ENCODE data around the gene CDC14B. TPM values are rescaled to one million over a fixed set of nuclear protein-coding genes. Genes with fewer than 3 reads are reported as not detected.

Gene CDC14B
- total and polyA plus RNA-seq, 2 donors (not counting 1 experiment from before 2014, with no cell fraction given): 2.8 to 8.5 TPM

GRCh38 chr9:96492993-96493531 is 126.6 kb downstream of the CDC14B start:
- Histone ChIP-seq H3K27ac (ENCODE audit: low read length in 2 of 2) (no peak overlapping the region), H3K9me3 (ENCODE audit: control extremely low read depth in 1 of 3, control insufficient read depth in 2 of 3, insufficient read depth in 1 of 3, low read length in 2 of 3) (no peaks in the 10 kb centered on the region), H3K27me3 (replicated peaks in 1 of 4; ENCODE audit: control extremely low read depth in 1 of 4, control insufficient read depth in 3 of 4, insufficient read depth in 4 of 4, low read length in 3 of 4) (no peaks in the 10 kb centered on the region), H3K9ac (ENCODE audit: low read length) (no peak overlapping the region), H3K4me1 (ENCODE audit: control insufficient read depth in 2 of 2, insufficient read depth in 2 of 2, low read length in 2 of 2) (no peaks in the 10 kb centered on the region), H3K36me3 (replicated peaks in 1 of 2; ENCODE audit: control extremely low read depth in 1 of 2, control insufficient read depth in 1 of 2, extremely low read depth in 1 of 2, insufficient read depth in 2 of 2, low read length in 1 of 2) (peaks cover 0 to 19% of the 10 kb centered on the region in 2 experiments), H2AFZ (ENCODE audit: insufficient read depth, low read depth, low read length, poor library complexity, severe bottlenecking) (no peak overlapping the region), H3K4me3 (ENCODE audit: control extremely low read depth in 1 of 5, extremely low read depth in 1 of 5, insufficient read depth in 1 of 5, low read depth in 2 of 5, low read length in 4 of 5) (no peak overlapping the region), H3K79me2 (ENCODE audit: control insufficient read depth, insufficient read depth, low read length) (no peaks in the 10 kb centered on the region), H4K20me1 (ENCODE audit: control insufficient read depth, insufficient read depth, low read length, poor library complexity, severe bottlenecking) (no peaks in the 10 kb centered on the region), H3K4me2 (replicated peaks; ENCODE audit: low read depth, low read length, poor library complexity, severe bottlenecking) (no peak overlapping the region)
- CTCF ChIA-PET: no interaction called here
- no peak for TF ChIP-seq EZH2 (IDR thresholded peaks at IDR 0.05; ENCODE audit: borderline replicate concordance, insufficient read depth, low read depth, low read length, poor library complexity, severe bottlenecking)
- TF ChIP-seq, protein P1, sequence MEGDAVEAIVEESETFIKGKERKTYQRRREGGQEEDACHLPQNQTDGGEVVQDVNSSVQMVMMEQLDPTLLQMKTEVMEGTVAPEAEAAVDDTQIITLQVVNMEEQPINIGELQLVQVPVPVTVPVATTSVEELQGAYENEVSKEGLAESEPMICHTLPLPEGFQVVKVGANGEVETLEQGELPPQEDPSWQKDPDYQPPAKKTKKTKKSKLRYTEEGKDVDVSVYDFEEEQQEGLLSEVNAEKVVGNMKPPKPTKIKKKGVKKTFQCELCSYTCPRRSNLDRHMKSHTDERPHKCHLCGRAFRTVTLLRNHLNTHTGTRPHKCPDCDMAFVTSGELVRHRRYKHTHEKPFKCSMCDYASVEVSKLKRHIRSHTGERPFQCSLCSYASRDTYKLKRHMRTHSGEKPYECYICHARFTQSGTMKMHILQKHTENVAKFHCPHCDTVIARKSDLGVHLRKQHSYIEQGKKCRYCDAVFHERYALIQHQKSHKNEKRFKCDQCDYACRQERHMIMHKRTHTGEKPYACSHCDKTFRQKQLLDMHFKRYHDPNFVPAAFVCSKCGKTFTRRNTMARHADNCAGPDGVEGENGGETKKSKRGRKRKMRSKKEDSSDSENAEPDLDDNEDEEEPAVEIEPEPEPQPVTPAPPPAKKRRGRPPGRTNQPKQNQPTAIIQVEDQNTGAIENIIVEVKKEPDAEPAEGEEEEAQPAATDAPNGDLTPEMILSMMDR (IDR thresholded peaks at IDR 0.05): no peak
- Mint-ChIP-seq H3K27me3 (no peaks in the 10 kb centered on the region), H3K4me1 (no peaks in the 10 kb centered on the region), H3K27ac (no peak overlapping the region), H3K9me3 (ENCODE audit: insufficient read depth) (no peaks in the 10 kb centered on the region), H3K4me3 (no peak overlapping the region)
- ATAC-seq (ENCODE audit: low read depth) (no peak), DNase-seq (no peak)
- intact Hi-C loops (cut with micrococcal nuclease): no loop called here
- WGBS (ENCODE audit: insufficient coverage): 96% methylated on average over 9 of the region's 12 CpGs
- POLR2A ChIA-PET: no interaction called here

GRCh38 chr9:96491880-96492525 is 127.6 kb downstream of the CDC14B start:
- Histone ChIP-seq H3K4me2 (replicated peaks; ENCODE audit: low read depth, low read length, poor library complexity, severe bottlenecking) (no peak overlapping the region), H3K79me2 (ENCODE audit: control insufficient read depth, insufficient read depth, low read length) (no peaks in the 10 kb centered on the region), H3K36me3 (replicated peaks in 1 of 2; ENCODE audit: control extremely low read depth in 1 of 2, control insufficient read depth in 1 of 2, extremely low read depth in 1 of 2, insufficient read depth in 2 of 2, low read length in 1 of 2) (peaks cover 0 to 22% of the 10 kb centered on the region in 2 experiments), H3K27ac (ENCODE audit: low read length in 2 of 2) (no peak overlapping the region), H3K4me1 (ENCODE audit: control insufficient read depth in 2 of 2, insufficient read depth in 2 of 2, low read length in 2 of 2) (no peaks in the 10 kb centered on the region), H3K9ac (ENCODE audit: low read length) (no peak overlapping the region), H4K20me1 (ENCODE audit: control insufficient read depth, insufficient read depth, low read length, poor library complexity, severe bottlenecking) (no peaks in the 10 kb centered on the region), H3K4me3 (ENCODE audit: control extremely low read depth in 1 of 5, extremely low read depth in 1 of 5, insufficient read depth in 1 of 5, low read depth in 2 of 5, low read length in 4 of 5) (no peak overlapping the region), H3K9me3 (ENCODE audit: control extremely low read depth in 1 of 3, control insufficient read depth in 2 of 3, insufficient read depth in 1 of 3, low read length in 2 of 3) (no peaks in the 10 kb centered on the region), H3K27me3 (replicated peaks in 1 of 4; ENCODE audit: control extremely low read depth in 1 of 4, control insufficient read depth in 3 of 4, insufficient read depth in 4 of 4, low read length in 3 of 4) (no peaks in the 10 kb centered on the region), H2AFZ (ENCODE audit: insufficient read depth, low read depth, low read length, poor library complexity, severe bottlenecking) (no peak overlapping the region)
- no peak for ATAC-seq (ENCODE audit: low read depth)
- CTCF ChIA-PET: no interaction called here
- Mint-ChIP-seq H3K27ac (no peak overlapping the region), H3K4me1 (no peaks in the 10 kb centered on the region), H3K4me3 (no peak overlapping the region), H3K9me3 (ENCODE audit: insufficient read depth) (no peaks in the 10 kb centered on the region), H3K27me3 (no peaks in the 10 kb centered on the region)
- intact Hi-C loops (cut with micrococcal nuclease): no loop called here
- TF ChIP-seq, protein P1 (IDR thresholded peaks at IDR 0.05): no peak
- no peak for TF ChIP-seq EZH2 (IDR thresholded peaks at IDR 0.05; ENCODE audit: borderline replicate concordance, insufficient read depth, low read depth, low read length, poor library complexity, severe bottlenecking)
- no peak for DNase-seq
- WGBS (ENCODE audit: insufficient coverage): 95% methylated on average over 16 of the region's 17 CpGs
- POLR2A ChIA-PET: no interaction called here

Measured in B cell (primary cell).